ENCODE data around the gene PAQR4. TPM values are rescaled to one million over a fixed set of nuclear protein-coding genes. Genes with fewer than 3 reads are reported as not detected.

Gene PAQR4
- total and polyA plus RNA-seq, 2 experiments from 2014 or later = 4.5 to 8.3 TPM

GRCh38 chr16:2963723-2964474 is 5.2 kb upstream of the PAQR4 start, which contains the start of gene KREMEN2:
Gene KREMEN2, plus strand, starts transcription at chr16:2964275. Its CDS starts 246 bp downstream, at chr16:2964521.
- H3K27me3 ChIP-seq = peaks cover 38% of the 10 kb centered on the region
- WGBS (ENCODE audit: low lambda C conversion rate, missing lambda C conversion rate) = under 1% methylated on average over 37 of the region's 60 CpGs
- H3K27ac ChIP-seq = no peak within 1 kb of the TSS
- no peaks in the 10 kb centered on the region for H3K9me2 ChIP-seq (replicated peaks; ENCODE audit: insufficient read depth)
- H3K79me2 ChIP-seq = no peaks in the 10 kb centered on the region
- H3K4me1 ChIP-seq (ENCODE audit: insufficient read depth) = peaks cover 20% of the 10 kb centered on the region
- H3K36me3 ChIP-seq (replicated peaks; ENCODE audit: insufficient read depth, low read depth) = no peaks in the 10 kb centered on the region
- TF ChIP-seq CTCF (IDR thresholded peaks at IDR 0.05; ENCODE audit: poor library complexity) = no peak
- no peak for TF ChIP-seq EZH2 (IDR thresholded peaks at IDR 0.05; ENCODE audit: borderline replicate concordance)
- TF ChIP-seq EZH2phosphoT487 (IDR thresholded peaks at IDR 0.05; ENCODE audit: low read depth, severe bottlenecking, unreplicated experiment) = no peak
- no peaks in the 10 kb centered on the region for H4K20me1 ChIP-seq (ENCODE audit: insufficient read depth, poor library complexity, severe bottlenecking)
- no peak within 1 kb of the TSS for H2AFZ ChIP-seq
- peak; percentile 59 for DNase-seq (ENCODE audit: low spot score)
- H3K4me3 ChIP-seq = peak within 1 kb of the TSS; percentile 52
- peak within 1 kb of the TSS; percentile 98 for H3K4me2 ChIP-seq
- H3K9me3 ChIP-seq (ENCODE audit: low read depth) = no peaks in the 10 kb centered on the region

GRCh38 chr16:2964475-2965336 is 4.4 kb upstream of the PAQR4 start:
- no peak overlapping the region for H2AFZ ChIP-seq
- no peaks in the 10 kb centered on the region for H3K36me3 ChIP-seq (replicated peaks; ENCODE audit: insufficient read depth, low read depth)
- H3K27ac ChIP-seq = no peak overlapping the region
- DNase-seq (ENCODE audit: low spot score) = peak; percentile 79
- H4K20me1 ChIP-seq (ENCODE audit: insufficient read depth, poor library complexity, severe bottlenecking) = no peaks in the 10 kb centered on the region
- H3K79me2 ChIP-seq = no peaks in the 10 kb centered on the region
- H3K27me3 ChIP-seq = peaks cover 38% of the 10 kb centered on the region
- peaks cover 20% of the 10 kb centered on the region for H3K4me1 ChIP-seq (ENCODE audit: insufficient read depth)
- TF ChIP-seq CTCF (IDR thresholded peaks at IDR 0.05; ENCODE audit: poor library complexity) = no peak
- peak; percentile 30 for TF ChIP-seq EZH2 (IDR thresholded peaks at IDR 0.05; ENCODE audit: borderline replicate concordance)
- no peak for TF ChIP-seq EZH2phosphoT487 (IDR thresholded peaks at IDR 0.05; ENCODE audit: low read depth, severe bottlenecking, unreplicated experiment)
- 2% methylated on average over 41 of the region's 68 CpGs for WGBS (ENCODE audit: low lambda C conversion rate, missing lambda C conversion rate)
- no peaks in the 10 kb centered on the region for H3K9me3 ChIP-seq (ENCODE audit: low read depth)
- no peaks in the 10 kb centered on the region for H3K9me2 ChIP-seq (replicated peaks; ENCODE audit: insufficient read depth)
- H3K4me3 ChIP-seq = peak overlapping the region; percentile 52
- H3K4me2 ChIP-seq = peak overlapping the region; percentile 98

GRCh38 chr16:2966043-2966807 is 2.9 kb upstream of the PAQR4 start:
- Histone ChIP-seq H3K27me3 (peaks cover 38% of the 10 kb centered on the region), H3K36me3 (replicated peaks; ENCODE audit: insufficient read depth, low read depth) (no peaks in the 10 kb centered on the region), H3K9me2 (replicated peaks; ENCODE audit: insufficient read depth) (no peaks in the 10 kb centered on the region), H3K4me2 (peak overlapping the region; percentile 49), H3K79me2 (no peaks in the 10 kb centered on the region), H4K20me1 (ENCODE audit: insufficient read depth, poor library complexity, severe bottlenecking) (no peaks in the 10 kb centered on the region), H3K27ac (no peak overlapping the region), H3K9me3 (ENCODE audit: low read depth) (no peaks in the 10 kb centered on the region), H3K4me3 (no peak overlapping the region), H2AFZ (no peak overlapping the region), H3K4me1 (ENCODE audit: insufficient read depth) (peaks cover 23% of the 10 kb centered on the region)
- no peak for DNase-seq (ENCODE audit: low spot score)
- no peak for TF ChIP-seq EZH2phosphoT487 (IDR thresholded peaks at IDR 0.05; ENCODE audit: low read depth, severe bottlenecking, unreplicated experiment)
- TF ChIP-seq EZH2 (IDR thresholded peaks at IDR 0.05; ENCODE audit: borderline replicate concordance) = no peak
- no peak for TF ChIP-seq CTCF (IDR thresholded peaks at IDR 0.05; ENCODE audit: poor library complexity)
- 90% methylated on average over 31 of the region's 39 CpGs for WGBS (ENCODE audit: low lambda C conversion rate, missing lambda C conversion rate)
